HUES48 (cell line): ENCODE data around the gene TERB2.
"Not testable (repeated sequence)": the region's sequence is repeated elsewhere in the genome, so short reads cannot be mapped to it uniquely, and the experiment has no call there.

Experiments
- H3K27ac ChIP-seq: one replicate; pipeline ENCODE4 v1.7.0; 2013; ENCODE audit warnings: low read depth, low read length, inconsistent platforms
- H3K27me3 ChIP-seq: 2 replicates; pipeline ENCODE4 v1.6.1; 2013; ENCODE audit warnings: mild to moderate bottlenecking, low read length; ENCODE audit not compliant: control insufficient read depth, insufficient read depth
- H3K36me3 ChIP-seq: 2 replicates; pipeline ENCODE4 v1.6.1; 2013; ENCODE audit warnings: low read length; ENCODE audit not compliant: control insufficient read depth, insufficient read depth
- H3K4me1 ChIP-seq: 2 replicates; pipeline ENCODE4 v1.6.1; 2013; ENCODE audit warnings: mild to moderate bottlenecking, low read length; ENCODE audit not compliant: control insufficient read depth, insufficient read depth
- H3K4me3 ChIP-seq: 2 replicates; pipeline ENCODE4 v1.5.1; 2013; ENCODE audit warnings: mild to moderate bottlenecking, low read depth, low read length
- H3K9ac ChIP-seq: 2 replicates; pipeline ENCODE4 v1.6.1; 2013; ENCODE audit warnings: mild to moderate bottlenecking, low read depth, low read length, moderate library complexity
- H3K9me3 ChIP-seq: 2 replicates; pipeline ENCODE4 v1.6.1; 2013; ENCODE audit warnings: low read length; ENCODE audit not compliant: control insufficient read depth, insufficient read depth

Gene TERB2

DNA sequence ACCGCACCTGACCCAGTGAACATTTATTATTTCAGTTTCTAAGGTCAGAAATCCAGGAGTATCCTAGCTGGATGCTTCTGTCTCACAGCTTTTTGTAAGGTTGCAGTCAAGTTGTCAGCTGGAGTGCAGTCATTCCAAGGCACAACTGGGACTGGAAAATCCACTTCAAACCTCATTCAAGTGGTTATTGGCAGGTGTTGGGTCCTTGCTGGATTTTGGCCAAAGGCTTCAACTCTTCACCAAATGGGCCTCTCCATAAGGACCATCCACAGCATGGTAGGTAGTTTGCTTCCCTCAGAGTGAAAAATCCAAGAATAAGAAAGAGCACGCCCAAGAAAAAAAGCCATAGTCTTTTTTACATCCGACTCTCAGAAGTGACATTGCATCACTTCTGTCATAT is 19.7 kb downstream of the TERB2 start:
- H3K9ac ChIP-seq, H3K36me3 ChIP-seq, H3K4me1 ChIP-seq, H3K9me3 ChIP-seq, H3K4me3 ChIP-seq, H3K27ac ChIP-seq, H3K27me3 ChIP-seq: not testable (repeated sequence)

DNA sequence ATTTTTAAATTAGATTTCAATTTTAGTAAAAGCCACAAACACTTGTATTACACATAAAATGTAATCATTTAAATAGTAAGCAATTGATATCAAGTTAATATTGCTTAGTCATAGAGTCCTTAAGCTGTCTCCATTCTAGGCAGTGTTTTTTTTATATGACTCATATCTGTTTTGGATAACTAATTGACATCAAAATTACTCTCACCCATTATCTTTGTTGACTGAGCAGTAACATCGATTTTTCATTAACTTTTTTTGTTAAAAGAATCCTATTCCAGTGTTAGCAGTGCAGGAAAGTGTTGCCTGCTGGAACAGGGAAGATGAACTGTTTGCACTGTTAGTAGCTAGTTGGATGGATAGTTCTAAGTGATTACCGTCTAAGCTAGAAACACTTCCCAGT is 21.3 kb downstream of the TERB2 start:
- not testable (repeated sequence) for H3K27ac ChIP-seq, H3K4me3 ChIP-seq, H3K27me3 ChIP-seq, H3K4me1 ChIP-seq, H3K9ac ChIP-seq, H3K36me3 ChIP-seq, H3K9me3 ChIP-seq

DNA sequence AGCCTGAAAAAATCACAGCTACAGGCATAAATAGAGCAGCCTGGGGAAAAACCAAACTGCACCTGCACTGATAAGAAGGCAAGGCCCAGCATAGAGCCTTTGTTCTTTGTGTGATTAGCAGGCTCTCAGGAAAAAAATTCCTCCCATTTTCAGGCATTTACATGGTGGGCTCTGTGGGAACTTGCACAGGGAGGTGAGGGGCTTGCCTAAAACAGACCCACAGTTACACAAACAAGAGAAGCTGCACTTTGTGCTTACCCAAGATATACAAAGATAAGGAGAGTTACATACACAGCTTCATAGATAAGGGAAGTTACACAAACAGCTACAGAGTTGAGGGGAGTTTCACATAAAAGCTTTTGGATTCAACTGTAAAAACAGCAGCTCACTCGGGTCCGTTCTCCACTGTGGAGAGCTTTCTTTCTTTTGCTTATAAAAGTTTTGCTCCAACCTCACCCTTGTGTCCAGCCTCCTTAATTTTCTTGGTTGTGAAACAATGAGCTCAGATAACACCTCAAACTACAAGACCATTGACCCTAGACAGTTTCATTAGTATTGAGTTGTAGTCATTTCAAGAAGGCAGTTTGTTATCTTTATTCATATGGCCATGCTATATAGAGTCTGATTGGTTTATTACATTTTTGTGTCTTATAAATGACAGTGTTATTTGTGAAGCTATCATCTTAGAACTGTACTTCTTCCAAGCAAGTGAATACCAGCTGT is 23.3 kb downstream of the TERB2 start:
- H3K9ac ChIP-seq, H3K27ac ChIP-seq, H3K4me3 ChIP-seq: not testable (repeated sequence)

DNA sequence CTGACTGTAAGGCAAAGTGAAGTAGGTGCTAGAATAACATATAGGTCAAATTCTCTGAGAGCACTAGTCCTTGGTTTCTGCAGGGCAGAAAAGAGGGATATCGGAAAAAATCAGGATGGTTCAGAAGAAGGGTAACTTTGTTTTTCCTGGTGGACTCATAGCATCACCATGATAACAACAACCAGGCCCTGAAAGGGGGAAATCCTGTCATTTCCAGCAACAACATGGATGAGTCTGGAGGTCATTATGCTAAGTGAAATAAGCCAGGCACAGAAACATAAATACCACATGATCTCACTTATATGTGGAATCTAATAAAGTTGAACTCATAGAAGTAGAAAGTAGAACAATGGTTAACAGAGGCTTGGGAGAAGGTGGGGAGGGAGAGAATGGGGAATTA is 27.7 kb downstream of the TERB2 start:
- not testable (repeated sequence) for H3K36me3 ChIP-seq, H3K4me3 ChIP-seq, H3K27me3 ChIP-seq, H3K4me1 ChIP-seq, H3K27ac ChIP-seq, H3K9me3 ChIP-seq, H3K9ac ChIP-seq

More for the DNA sequence above, 23.3 kb downstream of the TERB2 start:
- H3K9me3 ChIP-seq, H3K36me3 ChIP-seq, H3K27me3 ChIP-seq, H3K4me1 ChIP-seq: not testable (repeated sequence)

DNA sequence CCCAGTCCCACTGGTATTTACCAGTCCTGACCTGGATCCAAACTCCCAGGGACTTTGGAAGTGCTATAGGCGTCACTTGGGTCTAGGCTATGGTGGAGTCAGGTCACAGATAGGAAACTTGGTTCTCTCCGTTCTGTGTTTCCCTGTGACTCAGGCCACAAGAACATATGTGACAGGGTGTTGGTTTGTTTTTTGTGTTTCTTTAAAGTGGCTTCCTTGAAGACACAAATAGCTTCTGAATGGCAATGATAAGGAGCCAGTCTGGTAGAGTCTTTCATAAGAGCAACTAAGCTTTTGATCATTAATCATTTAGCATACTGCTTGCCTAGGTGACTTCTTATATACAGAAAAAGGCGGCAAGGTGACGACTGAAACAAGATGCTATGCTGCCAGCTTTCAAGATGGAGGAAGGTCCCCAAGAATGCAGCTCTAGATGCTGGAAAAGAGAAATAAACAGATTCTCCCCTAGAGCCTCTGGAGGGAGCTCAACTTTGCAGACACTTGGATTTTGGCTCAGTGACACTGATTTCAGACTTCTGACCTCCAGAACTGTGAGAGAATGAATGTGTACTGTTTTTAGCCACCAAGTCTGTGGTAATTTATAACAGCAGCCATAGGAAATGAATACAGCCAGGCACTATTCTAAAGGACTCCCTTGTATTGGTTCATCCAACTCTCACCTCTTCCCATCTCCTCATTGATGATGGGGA is 30.0 kb downstream of the TERB2 start:
- H3K4me1 ChIP-seq, H3K36me3 ChIP-seq, H3K4me3 ChIP-seq, H3K27ac ChIP-seq, H3K9me3 ChIP-seq, H3K9ac ChIP-seq, H3K27me3 ChIP-seq: not testable (repeated sequence)

DNA sequence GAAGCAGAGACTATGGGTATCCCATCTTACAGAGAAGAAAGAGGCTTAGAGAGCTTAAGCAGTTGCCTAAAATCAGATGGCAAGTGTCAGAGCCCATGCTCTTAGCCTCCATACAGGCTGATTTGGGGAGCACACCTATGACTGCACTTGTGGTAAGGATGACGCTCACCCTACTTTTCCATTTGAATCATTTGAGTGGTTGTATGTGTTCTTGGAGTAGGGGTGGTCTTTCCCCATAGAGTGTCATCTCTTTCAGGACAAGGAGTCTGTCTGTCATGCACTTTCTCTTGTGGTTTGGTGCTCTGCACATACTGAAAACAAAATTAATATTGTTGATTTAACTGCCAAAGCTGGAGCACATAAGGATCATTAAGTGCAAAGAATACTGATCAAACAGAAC is 31.2 kb downstream of the TERB2 start:
- H3K9me3 ChIP-seq, H3K27me3 ChIP-seq, H3K4me3 ChIP-seq, H3K36me3 ChIP-seq, H3K9ac ChIP-seq, H3K27ac ChIP-seq, H3K4me1 ChIP-seq: not testable (repeated sequence)

DNA sequence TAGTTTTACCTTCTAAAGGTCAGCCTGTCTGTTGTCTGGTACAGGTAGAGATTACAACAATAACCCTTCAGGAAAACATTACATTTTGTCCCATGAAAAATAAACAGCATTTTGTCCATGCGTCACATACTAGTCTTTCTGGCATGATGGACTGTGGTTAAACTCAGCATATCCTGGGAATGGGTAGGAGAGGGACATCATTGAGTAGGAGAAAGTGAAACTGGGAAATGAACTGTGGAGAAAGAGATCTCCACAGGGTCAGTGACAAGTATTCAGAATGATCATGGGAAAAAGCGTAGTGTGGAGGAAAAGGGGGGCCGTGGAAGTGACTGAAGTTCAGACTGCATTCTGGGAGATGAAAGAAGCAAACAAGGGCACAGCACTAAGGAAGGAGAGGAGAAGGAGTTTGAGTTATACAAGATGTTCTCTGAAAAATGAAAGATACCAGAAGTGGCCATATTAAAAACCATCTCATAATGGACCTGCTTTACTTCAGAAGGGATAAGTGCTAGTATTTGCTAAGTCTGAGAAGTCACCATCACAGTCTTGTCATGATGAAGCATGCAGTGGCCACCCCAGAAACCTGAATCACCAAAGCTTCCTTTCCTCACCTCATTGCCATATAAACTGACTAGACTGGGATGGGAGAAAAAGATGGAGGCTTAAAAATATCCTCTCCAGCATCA is 31.8 kb downstream of the TERB2 start:
- not testable (repeated sequence) for H3K4me3 ChIP-seq, H3K9me3 ChIP-seq, H3K9ac ChIP-seq, H3K27me3 ChIP-seq, H3K27ac ChIP-seq, H3K4me1 ChIP-seq, H3K36me3 ChIP-seq

DNA sequence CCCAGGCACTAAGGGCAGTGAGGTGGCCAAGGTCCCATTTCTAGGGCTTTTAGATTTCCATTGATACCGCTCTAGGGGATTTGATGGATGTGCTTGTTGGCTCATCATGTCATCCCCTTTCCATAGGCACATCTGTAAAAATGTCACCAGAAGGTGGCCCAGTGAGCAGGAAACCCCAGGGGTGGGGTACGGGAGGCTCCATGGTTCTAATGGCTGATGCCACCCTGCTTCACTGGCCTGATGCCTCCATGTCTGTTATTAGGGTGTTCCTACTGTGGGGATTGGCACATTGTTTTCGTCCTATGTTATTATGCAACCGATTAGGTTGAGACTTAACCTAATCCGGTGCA is 32.4 kb downstream of the TERB2 start:
- H3K36me3 ChIP-seq, H3K9me3 ChIP-seq, H3K27me3 ChIP-seq, H3K9ac ChIP-seq, H3K4me3 ChIP-seq, H3K4me1 ChIP-seq, H3K27ac ChIP-seq: not testable (repeated sequence)

DNA sequence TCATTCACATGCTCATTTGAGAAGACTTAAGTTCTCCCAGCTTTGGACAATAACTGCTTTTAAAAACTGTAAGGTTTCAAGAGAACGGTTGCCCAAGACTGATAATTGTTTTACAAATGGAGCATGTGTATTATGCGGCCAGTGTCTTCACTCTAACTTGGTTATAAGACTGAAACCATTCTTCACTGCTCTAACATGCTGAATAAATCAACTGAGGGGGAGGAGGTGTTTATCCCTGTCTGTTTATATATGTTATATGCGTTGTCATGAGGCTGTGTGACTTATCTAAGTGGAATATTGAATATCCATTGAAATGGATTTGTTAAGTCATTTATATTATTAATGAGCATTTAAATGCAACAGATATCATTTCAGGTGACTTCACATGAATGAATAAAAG is 41.1 kb downstream of the TERB2 start:
- H3K4me1 ChIP-seq, H3K27ac ChIP-seq, H3K4me3 ChIP-seq, H3K36me3 ChIP-seq, H3K9ac ChIP-seq, H3K9me3 ChIP-seq, H3K27me3 ChIP-seq: not testable (repeated sequence)

DNA sequence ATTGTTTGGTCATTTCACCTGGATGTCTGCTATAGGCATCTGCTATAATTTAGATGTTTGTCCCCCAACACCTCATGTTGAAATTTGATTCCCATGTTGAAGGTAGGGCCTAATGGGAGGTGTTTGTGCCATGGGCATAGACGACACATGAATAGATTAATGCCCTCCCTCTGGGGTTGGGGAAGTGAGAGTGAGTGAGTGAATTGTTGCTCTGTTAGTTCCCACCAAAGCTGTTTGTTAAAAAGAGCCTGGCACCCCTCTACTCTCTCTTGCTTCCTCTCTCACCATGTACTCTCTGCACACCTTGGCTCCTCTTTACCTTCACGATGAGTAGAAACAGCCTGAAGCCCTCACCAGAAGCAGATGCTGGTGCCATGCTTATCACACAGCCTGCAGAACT is 42.6 kb downstream of the TERB2 start:
- Histone ChIP-seq H3K4me1 (no peaks in the 10 kb centered on the region), H3K27me3 (no peaks in the 10 kb centered on the region), H3K27ac (no peak overlapping the region), H3K4me3 (no peak overlapping the region), H3K36me3 (no peaks in the 10 kb centered on the region), H3K9ac (no peak overlapping the region), H3K9me3 (no peaks in the 10 kb centered on the region)

DNA sequence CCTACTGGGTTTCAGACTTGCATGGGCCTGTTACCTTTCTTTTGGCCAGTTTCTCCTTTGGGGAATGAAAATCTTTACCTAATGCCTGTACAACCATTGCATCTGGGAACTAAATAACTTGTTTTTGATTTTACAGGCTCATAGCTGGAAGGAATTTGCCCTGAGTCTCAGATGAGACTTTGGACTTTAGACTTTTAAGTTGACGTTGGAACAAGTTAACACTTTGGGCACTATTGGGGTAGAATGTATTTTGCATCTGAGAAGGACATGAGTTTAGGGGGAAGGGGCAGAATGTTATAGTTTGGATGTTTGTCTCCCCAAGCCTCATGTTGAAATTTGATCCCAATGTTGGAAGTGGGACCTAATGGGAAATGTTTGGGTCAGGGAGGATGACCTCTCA is 44.7 kb downstream of the TERB2 start:
- H3K4me3 ChIP-seq, H3K9ac ChIP-seq, H3K27me3 ChIP-seq, H3K36me3 ChIP-seq, H3K4me1 ChIP-seq, H3K27ac ChIP-seq, H3K9me3 ChIP-seq: not testable (repeated sequence)
